ENCODE data around the gene TEDC2. TPM values are rescaled to one million over a fixed set of nuclear protein-coding genes. Genes with fewer than 3 reads are reported as not detected.

The TEDC2 gene
- total and polyA plus RNA-seq, 10 of the 15 experiments (the other 5 are each of a cell fraction or from before 2014, with no cell fraction given): 0.23 to 47.9 (median 19.1) TPM

GRCh38 chr16:2443555-2443954 is 16.4 kb upstream of the TEDC2 start:
- CTCF ChIA-PET: interaction anchor here (0.7 to 1.2 kb wide), 2 partner anchors 12 to 303 kb away, joined by 3 read pairs; no protein-coding TSS in a partner anchor
- RAD21 ChIA-PET (ENCODE audit: unreplicated experiment): no interaction called here
- WGBS (ENCODE audit: insufficient coverage, insufficient replicate concordance, low lambda C conversion rate, missing lambda C conversion rate): 91% methylated on average over 8 of the region's 9 CpGs
- intact Hi-C loops (cut with micrococcal nuclease; ENCODE audit: unreplicated experiment): no loop called here
- Histone ChIP-seq H3K4me1 (ENCODE audit: control insufficient read depth, insufficient read depth, low read length) (peaks cover 12% of the 10 kb centered on the region), H3K4me2 (ENCODE audit: control insufficient read depth, insufficient read depth) (no peak overlapping the region), H2AFZ (ENCODE audit: control insufficient read depth, low read depth, low read length) (no peak overlapping the region), H3K79me2 (ENCODE audit: control insufficient read depth, insufficient read depth, low read length) (no peaks in the 10 kb centered on the region), H3K36me3 (ENCODE audit: control insufficient read depth in 2 of 2, insufficient read depth in 2 of 2, low read length in 1 of 2) (peaks cover 33 to 37% of the 10 kb centered on the region in 2 experiments), H3K27me3 (replicated peaks in 1 of 2; ENCODE audit: control insufficient read depth in 2 of 2, insufficient read depth in 2 of 2, low read length in 1 of 2) (no peaks in the 10 kb centered on the region), H3K9ac (ENCODE audit: control insufficient read depth, insufficient read depth, low read length) (no peak overlapping the region), H3K27ac (ENCODE audit: control insufficient read depth, insufficient read depth) (no peak overlapping the region), H4K20me1 (ENCODE audit: control insufficient read depth, insufficient read depth) (no peaks in the 10 kb centered on the region), H3K9me3 (replicated peaks; ENCODE audit: control insufficient read depth, insufficient read depth, low read length) (no peaks in the 10 kb centered on the region), H3K4me3 (no peak overlapping the region)
- no peak for TF ChIP-seq NFYA (IDR thresholded peaks at IDR 0.05; ENCODE audit: borderline replicate concordance, low read depth, low read length)
- no peak for TF ChIP-seq SKIL (IDR thresholded peaks at IDR 0.05; ENCODE audit: low read depth, poor library complexity, severe bottlenecking)
- no peak for TF ChIP-seq MYB (IDR thresholded peaks at IDR 0.05; ENCODE audit: borderline replicate concordance, low read depth, low read length)
- no peak for TF ChIP-seq CREM (IDR thresholded peaks at IDR 0.05; ENCODE audit: low read depth)
- no peak for TF ChIP-seq FOXK2 (IDR thresholded peaks at IDR 0.05)
- no peak for TF ChIP-seq CHD1 (IDR thresholded peaks at IDR 0.05; ENCODE audit: low read depth, low read length)
- TF ChIP-seq IRF3 (IDR thresholded peaks at IDR 0.05): no peak
- no peak for TF ChIP-seq MEF2B (IDR thresholded peaks at IDR 0.05; ENCODE audit: partially characterized antibody, poor library complexity, severe bottlenecking)
- TF ChIP-seq POLR2AphosphoS5 (IDR thresholded peaks at IDR 0.05; ENCODE audit: low read length): no peak
- TF ChIP-seq IKZF1 (conservative IDR thresholded peaks at IDR 0.05): no peak
- no peak for TF ChIP-seq KAT2A (conservative IDR thresholded peaks at IDR 0.05; ENCODE audit: control insufficient read depth, low read depth, low read length)
- TF ChIP-seq E2F8 (IDR thresholded peaks at IDR 0.05; ENCODE audit: low read depth, partially characterized antibody): no peak
- BruUV-seq (replicated peaks): no TSS peak
- ATAC-seq (no peak), DNase-seq (ENCODE audit: low read depth, low spot score) (no peak), FAIRE-seq (no peak)
- SMC1A ChIA-PET (ENCODE audit: uncharacterized antibody, unreplicated experiment): interaction anchor here (1.3 to 1.4 kb wide), 2 partner anchors 9 to 14 kb away, joined by 3 to 4 read pairs; partner anchors contain the start of gene CCNF
- in situ Hi-C loops (cut with MboI): no loop called here
- POLR2A ChIA-PET: no interaction called here

All from GM12878 (cell line).